T-helper 2 cell treated with Interferon-gamma antibody and Interleukin-4, amounts not matched to agents 5 μg/mL and 100 μg/mL, for 36 hours (primary cell): ENCODE results near the gene IL22RA1.
A peak's percentile ranks its signal among the peaks of the same experiment; 100 is the strongest.

Experiments used
- DNase-seq: peaks from one replicate; pipeline ENCODE4 v3.0.0; 2021; ENCODE audit warnings: low spot score
- H3K27ac Mint-ChIP-seq: one replicate; pipeline ENCODE4 v1.8.0; 2021; ENCODE audit warnings: mild to moderate bottlenecking, mixed read lengths
- H3K27me3 Mint-ChIP-seq: one replicate; pipeline ENCODE4 v1.8.0; 2021; ENCODE audit warnings: low read depth, mixed read lengths
- H3K36me3 Mint-ChIP-seq: one replicate; pipeline ENCODE4 v1.8.0; 2021; ENCODE audit warnings: low read depth, mixed read lengths
- H3K4me1 Mint-ChIP-seq: one replicate; pipeline ENCODE4 v1.8.0; 2021; ENCODE audit warnings: low read depth, mixed read lengths
- H3K4me3 Mint-ChIP-seq: one replicate; pipeline ENCODE4 v1.8.0; 2022; ENCODE audit warnings: mild to moderate bottlenecking, moderate library complexity, mixed read lengths
- H3K9me3 Mint-ChIP-seq: one replicate; pipeline ENCODE4 v1.8.0; 2021; ENCODE audit warnings: mixed read lengths

The IL22RA1 gene

GRCh38 chr1:24142546-24143534, at the start of gene IL22RA1:
Gene IL22RA1, minus strand, starts transcription at chr1:24143140. Its CDS starts 58 bp downstream, at chr1:24143082.
- no peaks in the 10 kb centered on the region for H3K36me3 Mint-ChIP-seq
- DNase-seq = no peak
- no peak within 1 kb of the TSS for H3K4me3 Mint-ChIP-seq
- no peaks in the 10 kb centered on the region for H3K4me1 Mint-ChIP-seq
- H3K27me3 Mint-ChIP-seq = peaks cover 3% of the 10 kb centered on the region
- H3K9me3 Mint-ChIP-seq = no peaks in the 10 kb centered on the region
- H3K27ac Mint-ChIP-seq = no peak within 1 kb of the TSS

GRCh38 chr1:24191860-24192259, 48.9 kb upstream of the IL22RA1 start:
- H3K27ac Mint-ChIP-seq = peak overlapping the region; percentile 85
- H3K4me3 Mint-ChIP-seq = peak overlapping the region; percentile 9
- peaks cover 51% of the 10 kb centered on the region for H3K4me1 Mint-ChIP-seq
- H3K27me3 Mint-ChIP-seq = peaks cover 2% of the 10 kb centered on the region
- DNase-seq = peak; percentile 68
- peaks cover 7% of the 10 kb centered on the region for H3K9me3 Mint-ChIP-seq
- peaks cover 2% of the 10 kb centered on the region for H3K36me3 Mint-ChIP-seq

- DNase-seq = no peak
- peak overlapping the region; percentile 85 for H3K27ac Mint-ChIP-seq
Measured at GRCh38 chr1:24190983-24191461, 48.1 kb upstream of the IL22RA1 start.

GRCh38 chr1:24189528-24189927, 46.6 kb upstream of the IL22RA1 start:
- Mint-ChIP-seq H3K36me3 (peaks cover 2% of the 10 kb centered on the region), H3K9me3 (peaks cover 7% of the 10 kb centered on the region), H3K4me3 (peak overlapping the region; percentile 44), H3K4me1 (peaks cover 47% of the 10 kb centered on the region), H3K27me3 (peaks cover 2% of the 10 kb centered on the region), H3K27ac (peak overlapping the region; percentile 55)
- DNase-seq = no peak

More at GRCh38 chr1:24190983-24191461, 48.1 kb upstream of the IL22RA1 start:
- Mint-ChIP-seq H3K4me1 (peaks cover 54% of the 10 kb centered on the region), H3K27me3 (peaks cover 2% of the 10 kb centered on the region), H3K9me3 (peaks cover 7% of the 10 kb centered on the region), H3K36me3 (peaks cover 2% of the 10 kb centered on the region), H3K4me3 (peak overlapping the region; percentile 0)

- Mint-ChIP-seq H3K9me3 (peaks cover 7% of the 10 kb centered on the region), H3K27ac (peak within 1 kb of the TSS; percentile 36), H3K4me1 (peaks cover 39% of the 10 kb centered on the region), H3K4me3 (peak within 1 kb of the TSS; percentile 85), H3K27me3 (peaks cover 2% of the 10 kb centered on the region), H3K36me3 (peaks cover 2% of the 10 kb centered on the region)
- peak; percentile 82 for DNase-seq
Measured at GRCh38 chr1:24186993-24187790, 44.3 kb upstream of the IL22RA1 start, which contains the start of gene IFNLR1. Gene IFNLR1, minus strand, starts transcription at chr1:24187289. Its CDS starts 41 bp downstream, at chr1:24187248.

- no peak for DNase-seq
- H3K9me3 Mint-ChIP-seq = peaks cover 5% of the 10 kb centered on the region
- peak overlapping the region; percentile 85 for H3K4me3 Mint-ChIP-seq
- H3K27me3 Mint-ChIP-seq = peaks cover 2% of the 10 kb centered on the region
- H3K27ac Mint-ChIP-seq = peak overlapping the region; percentile 36
- peaks cover 34% of the 10 kb centered on the region for H3K4me1 Mint-ChIP-seq
- peaks cover 2% of the 10 kb centered on the region for H3K36me3 Mint-ChIP-seq
Measured at GRCh38 chr1:24186711-24186992, 43.7 kb upstream of the IL22RA1 start.

GRCh38 chr1:24186031-24186710, 43.2 kb upstream of the IL22RA1 start:
- Mint-ChIP-seq H3K9me3 (peaks cover under 1% of the 10 kb centered on the region), H3K27ac (peak overlapping the region; percentile 36), H3K4me3 (peak overlapping the region; percentile 85), H3K27me3 (peaks cover 2% of the 10 kb centered on the region), H3K4me1 (peaks cover 30% of the 10 kb centered on the region), H3K36me3 (peaks cover under 1% of the 10 kb centered on the region)
- DNase-seq = no peak

GRCh38 chr1:24185076-24185475, 42.1 kb upstream of the IL22RA1 start:
- H3K36me3 Mint-ChIP-seq = no peaks in the 10 kb centered on the region
- H3K4me3 Mint-ChIP-seq = no peak overlapping the region
- H3K9me3 Mint-ChIP-seq = no peaks in the 10 kb centered on the region
- H3K27me3 Mint-ChIP-seq = peaks cover 2% of the 10 kb centered on the region
- H3K4me1 Mint-ChIP-seq = peaks cover 23% of the 10 kb centered on the region
- H3K27ac Mint-ChIP-seq = no peak overlapping the region
- no peak for DNase-seq

- Mint-ChIP-seq H3K9me3 (no peaks in the 10 kb centered on the region), H3K4me3 (no peak overlapping the region), H3K36me3 (no peaks in the 10 kb centered on the region), H3K27me3 (no peaks in the 10 kb centered on the region), H3K27ac (no peak overlapping the region), H3K4me1 (peaks cover 7% of the 10 kb centered on the region)
- no peak for DNase-seq
Measured at GRCh38 chr1:24182061-24182460, 39.1 kb upstream of the IL22RA1 start.

GRCh38 chr1:24181619-24182018, 38.7 kb upstream of the IL22RA1 start:
- no peak overlapping the region for H3K4me3 Mint-ChIP-seq
- DNase-seq = no peak
- no peaks in the 10 kb centered on the region for H3K36me3 Mint-ChIP-seq
- no peaks in the 10 kb centered on the region for H3K27me3 Mint-ChIP-seq
- no peak overlapping the region for H3K27ac Mint-ChIP-seq
- peaks cover 7% of the 10 kb centered on the region for H3K4me1 Mint-ChIP-seq
- no peaks in the 10 kb centered on the region for H3K9me3 Mint-ChIP-seq

GRCh38 chr1:24180676-24181075, 37.7 kb upstream of the IL22RA1 start:
- Mint-ChIP-seq H3K4me3 (no peak overlapping the region), H3K4me1 (peaks cover 4% of the 10 kb centered on the region)

GRCh38 chr1:24179251-24179840, 36.4 kb upstream of the IL22RA1 start:
- H3K4me3 Mint-ChIP-seq = no peak overlapping the region
- H3K36me3 Mint-ChIP-seq = no peaks in the 10 kb centered on the region
- H3K4me1 Mint-ChIP-seq = peaks cover 4% of the 10 kb centered on the region
- no peaks in the 10 kb centered on the region for H3K9me3 Mint-ChIP-seq
- no peak overlapping the region for H3K27ac Mint-ChIP-seq
- DNase-seq = no peak
- peaks cover 3% of the 10 kb centered on the region for H3K27me3 Mint-ChIP-seq

More at GRCh38 chr1:24180676-24181075, 37.7 kb upstream of the IL22RA1 start:
- DNase-seq = no peak
- Mint-ChIP-seq H3K36me3 (no peaks in the 10 kb centered on the region), H3K27me3 (no peaks in the 10 kb centered on the region), H3K27ac (no peak overlapping the region), H3K9me3 (no peaks in the 10 kb centered on the region)

GRCh38 chr1:24178407-24178806, 35.5 kb upstream of the IL22RA1 start:
- H3K27ac Mint-ChIP-seq = no peak overlapping the region
- H3K4me1 Mint-ChIP-seq = no peaks in the 10 kb centered on the region
- H3K4me3 Mint-ChIP-seq = no peak overlapping the region
- peaks cover 3% of the 10 kb centered on the region for H3K27me3 Mint-ChIP-seq
- no peaks in the 10 kb centered on the region for H3K36me3 Mint-ChIP-seq
- no peak for DNase-seq
- H3K9me3 Mint-ChIP-seq = no peaks in the 10 kb centered on the region
